NT2/D1 (cell line): ENCODE data around the gene ATP2A2.

Experiments
- YY1 ChIP-seq: IDR thresholded peaks from 2 replicates; pipeline ENCODE4 v1.6.1; 2011; ENCODE audit not compliant: insufficient read length, insufficient read depth
- ZNF274 ChIP-seq: IDR thresholded peaks from 2 replicates; pipeline ENCODE4 v1.6.1; 2011; ENCODE audit warnings: mild to moderate bottlenecking, low read depth, low read length

GRCh38 chr12:110335481-110336045 is 54.5 kb downstream of the ATP2A2 start:
- TF ChIP-seq ZNF274: no peak
- TF ChIP-seq YY1: no peak
